Skin epidermis (tissue), 12 donors: ENCODE data around the gene ASB2.

ENCODE experiments used
- H3K27ac ChIP-seq, 21 experiments: fragments of 200-600 bp; sonication (generic) in 11 of 21; one replicate each; pipeline ENCODE4 v1.5.0; 2020; ENCODE audit warnings: mild to moderate bottlenecking in 3 of 21, inconsistent platforms in 2 of 21, moderate library complexity in 2 of 21
- H3K4me3 ChIP-seq, 7 experiments: fragments of 200-600 bp; sonication (generic) in 2 of 7; one replicate each; pipeline ENCODE4 v1.5.0; 2020; ENCODE audit warnings: inconsistent platforms in 2 of 7, mild to moderate bottlenecking in 2 of 7, moderate library complexity in 1 of 7

Gene ASB2, protein sequence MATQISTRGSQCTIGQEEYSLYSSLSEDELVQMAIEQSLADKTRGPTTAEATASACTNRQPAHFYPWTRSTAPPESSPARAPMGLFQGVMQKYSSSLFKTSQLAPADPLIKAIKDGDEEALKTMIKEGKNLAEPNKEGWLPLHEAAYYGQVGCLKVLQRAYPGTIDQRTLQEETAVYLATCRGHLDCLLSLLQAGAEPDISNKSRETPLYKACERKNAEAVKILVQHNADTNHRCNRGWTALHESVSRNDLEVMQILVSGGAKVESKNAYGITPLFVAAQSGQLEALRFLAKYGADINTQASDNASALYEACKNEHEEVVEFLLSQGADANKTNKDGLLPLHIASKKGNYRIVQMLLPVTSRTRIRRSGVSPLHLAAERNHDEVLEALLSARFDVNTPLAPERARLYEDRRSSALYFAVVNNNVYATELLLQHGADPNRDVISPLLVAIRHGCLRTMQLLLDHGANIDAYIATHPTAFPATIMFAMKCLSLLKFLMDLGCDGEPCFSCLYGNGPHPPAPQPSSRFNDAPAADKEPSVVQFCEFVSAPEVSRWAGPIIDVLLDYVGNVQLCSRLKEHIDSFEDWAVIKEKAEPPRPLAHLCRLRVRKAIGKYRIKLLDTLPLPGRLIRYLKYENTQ

DNA sequence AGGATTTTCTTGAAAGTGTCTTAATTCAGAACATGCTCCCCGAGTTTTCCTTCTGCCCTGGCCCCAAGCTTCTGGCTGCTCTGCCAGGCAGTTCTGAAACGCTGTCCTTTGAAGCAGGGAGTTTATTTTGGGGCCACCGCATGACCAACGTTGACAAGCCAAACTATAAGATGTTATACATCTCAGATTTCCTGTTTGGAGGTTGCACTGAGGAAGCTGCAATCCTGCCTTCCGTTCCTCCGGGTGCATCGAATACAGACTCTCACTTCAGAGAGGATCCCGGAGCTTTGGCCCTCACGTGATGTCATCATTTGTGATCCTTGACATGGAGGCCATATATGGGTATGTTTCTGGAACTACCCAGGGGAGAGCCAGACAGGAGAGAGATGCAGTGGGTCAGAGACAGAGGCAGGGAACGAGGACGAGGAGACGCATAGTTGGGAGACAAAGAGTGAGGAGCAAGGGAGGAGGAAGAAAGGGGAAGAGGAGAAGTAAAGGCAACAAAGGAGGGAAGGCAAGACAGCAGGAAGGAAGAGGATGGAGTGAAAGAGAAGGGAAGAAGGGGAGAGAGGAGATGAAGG, at the start of gene ASB2:
Gene ASB2 (minus strand): TSS at position 94 of the 581 bp plus-strand sequence. CDS start 12,031 bp downstream, outside the sequence.
- Histone ChIP-seq H3K4me3 (no peak within 1 kb of the TSS), H3K27ac (peak within 1 kb of the TSS in 5 of 21 experiments; percentile 1 to 78 (median 12))

DNA sequence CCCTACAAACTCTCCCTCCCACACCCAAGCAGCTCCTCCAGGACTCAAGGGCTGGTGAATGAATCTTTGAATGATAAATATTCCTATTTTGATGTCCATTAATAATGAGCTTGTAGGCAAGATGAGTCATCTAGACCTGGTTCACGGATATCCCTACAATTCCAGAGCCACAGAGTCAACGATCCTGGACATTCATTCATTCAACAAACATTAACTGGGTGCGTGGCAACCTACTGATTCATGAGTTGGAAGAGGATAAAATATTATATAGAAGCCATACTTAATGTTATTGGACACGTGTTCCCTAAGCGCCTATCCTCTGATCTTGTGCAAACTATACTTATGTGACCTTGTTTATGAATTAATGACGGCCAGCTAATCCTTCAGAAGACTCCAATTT, 49.4 kb upstream of the ASB2 start:
- Histone ChIP-seq H3K27ac (peak overlapping the region in 2 of 21 experiments; percentile 78 to 80), H3K4me3 (peak overlapping the region in 6 of 7 experiments; percentile 56 to 81 (median 69))

DNA sequence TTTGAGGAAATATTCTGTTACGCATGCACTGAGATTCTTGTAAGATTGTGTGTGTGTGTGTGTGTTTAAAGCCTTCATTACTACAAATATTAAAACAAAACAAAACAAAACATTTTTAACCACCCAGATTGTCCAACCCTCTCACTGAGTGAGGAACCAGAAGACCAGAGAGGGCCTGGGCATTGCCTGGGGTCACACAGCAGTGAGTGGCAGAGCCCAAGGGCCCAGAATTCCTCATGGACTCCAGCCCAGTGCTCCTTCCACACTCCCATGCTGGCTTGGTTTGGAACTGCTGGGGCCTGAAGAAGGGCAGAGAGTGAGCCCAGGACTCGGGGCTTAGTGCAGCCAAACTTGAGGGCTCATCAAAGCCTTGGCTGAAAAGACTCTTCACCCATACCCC, 48.2 kb upstream of the ASB2 start:
- H3K4me3 ChIP-seq, result no peak overlapping the region
- H3K27ac ChIP-seq, result no peak overlapping the region

DNA sequence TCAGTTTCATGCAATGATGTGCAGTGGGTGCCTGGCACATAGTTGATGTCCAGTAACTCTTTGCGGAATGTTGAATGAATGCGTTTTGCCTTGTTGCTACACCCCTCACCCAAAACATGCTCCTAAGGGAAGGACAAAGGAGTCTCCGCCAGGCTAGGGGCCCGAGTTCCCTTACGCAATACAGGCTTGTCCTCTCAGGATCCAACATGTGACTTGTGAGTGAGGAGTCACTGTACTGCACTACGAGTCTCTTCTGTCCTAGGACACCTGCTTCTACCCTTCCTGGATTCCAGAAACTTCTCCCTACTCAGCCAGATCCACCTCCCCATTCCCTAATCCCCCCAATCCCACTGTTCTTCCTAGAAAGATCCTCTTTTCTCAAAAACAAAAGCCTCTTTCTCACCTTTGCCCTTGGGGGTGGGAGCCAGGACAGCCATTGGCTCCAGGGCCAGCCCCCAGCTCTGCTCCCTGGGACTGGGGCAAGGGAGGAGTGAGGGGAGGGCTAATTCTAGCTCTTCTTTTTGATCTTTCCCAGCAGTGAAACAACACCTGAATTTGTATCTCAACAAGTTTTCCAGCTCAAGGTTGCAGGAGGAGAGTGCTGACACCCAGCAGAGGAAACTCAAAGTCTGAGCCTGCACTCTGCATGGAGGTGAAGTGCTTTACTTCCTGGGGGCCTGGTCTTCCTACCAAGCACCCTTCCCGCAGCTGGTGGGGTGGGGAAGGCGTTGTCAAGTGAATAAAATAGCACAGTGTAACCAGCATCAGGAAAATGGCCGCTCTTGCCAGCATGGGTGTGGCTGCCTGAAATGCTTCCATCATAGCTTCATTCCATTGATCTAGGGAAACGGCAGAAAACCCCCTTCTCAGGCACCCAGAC, 46.4 kb upstream of the ASB2 start:
- Histone ChIP-seq H3K27ac (no peak overlapping the region), H3K4me3 (no peak overlapping the region)

DNA sequence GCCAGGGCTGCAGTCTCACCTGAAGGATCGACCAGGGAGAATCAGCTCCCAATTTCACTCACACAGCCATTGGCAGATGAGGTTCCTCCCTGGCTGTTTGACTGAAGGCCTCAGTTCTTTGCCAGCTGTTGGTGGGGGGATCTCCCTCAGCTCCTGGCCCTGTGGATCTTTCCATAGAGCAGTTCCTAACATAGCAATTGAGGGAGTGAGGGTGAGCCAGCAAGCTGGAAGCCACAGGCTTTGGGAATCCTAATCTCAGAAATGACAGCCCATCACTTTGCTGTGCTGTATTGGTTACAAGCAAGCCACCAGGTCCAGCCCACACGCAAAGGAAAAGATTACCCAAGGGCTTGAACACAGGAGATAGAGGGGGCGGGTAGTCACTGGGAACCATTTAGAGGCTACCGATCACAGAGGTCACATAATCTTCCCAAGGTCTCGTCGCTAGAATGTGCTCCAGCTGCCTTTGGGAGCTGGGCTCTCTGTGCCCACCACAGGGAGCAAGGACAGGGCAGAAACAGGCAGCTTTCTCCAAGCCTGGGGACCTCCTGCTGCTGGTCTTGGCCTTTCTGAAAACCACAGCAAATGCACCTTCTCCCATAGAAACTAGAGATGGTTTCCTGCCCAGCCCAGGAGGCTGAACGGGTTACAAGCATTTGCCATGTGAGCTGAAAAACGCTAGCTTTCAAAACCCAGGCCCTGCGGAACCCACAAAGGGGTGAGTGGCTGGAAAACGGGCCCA, 45.2 kb upstream of the ASB2 start:
- no peak overlapping the region for H3K4me3 ChIP-seq
- peak overlapping the region in 1 of 21 experiments; percentile 10 for H3K27ac ChIP-seq

DNA sequence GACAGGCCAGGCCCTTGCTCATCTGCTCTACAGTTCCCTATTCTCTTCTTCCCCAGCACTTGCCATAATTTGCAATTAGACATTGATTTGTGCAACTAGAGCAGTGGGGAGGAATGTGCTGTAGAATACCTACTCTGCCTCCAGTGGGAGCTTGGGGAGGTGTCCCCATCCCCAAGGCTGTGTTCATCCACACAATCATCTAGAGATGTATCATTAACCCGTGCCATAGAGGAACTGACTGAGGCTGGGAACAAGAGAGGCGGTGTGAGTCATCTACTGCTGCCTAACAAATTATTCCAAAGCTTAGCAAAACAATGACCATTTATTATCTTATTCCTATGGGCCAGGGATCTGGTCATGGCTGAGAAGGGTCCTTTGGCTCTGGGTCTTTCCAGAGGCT, 44.6 kb upstream of the ASB2 start:
- Histone ChIP-seq H3K27ac (no peak overlapping the region), H3K4me3 (no peak overlapping the region)

DNA sequence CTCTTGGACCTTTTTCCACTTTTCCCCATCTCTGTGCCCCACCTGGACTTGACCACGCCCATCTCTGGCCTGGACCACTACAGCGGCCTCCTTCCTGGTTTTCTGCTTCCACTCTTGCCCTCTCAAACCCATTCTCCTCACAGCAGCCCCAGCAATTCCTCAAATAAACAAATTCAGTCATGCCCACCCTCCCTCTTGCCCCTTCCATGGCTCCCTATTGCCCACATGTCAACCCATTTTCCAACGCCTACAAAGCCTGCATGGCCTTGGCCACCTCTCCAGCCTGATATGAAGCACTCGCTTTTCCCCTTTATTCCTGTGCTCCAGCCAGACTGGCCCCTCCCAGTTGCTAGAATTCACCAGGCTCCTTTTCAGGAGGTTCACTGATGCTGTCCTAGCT, 43.9 kb upstream of the ASB2 start:
- no peak overlapping the region for H3K27ac ChIP-seq
- no peak overlapping the region for H3K4me3 ChIP-seq

DNA sequence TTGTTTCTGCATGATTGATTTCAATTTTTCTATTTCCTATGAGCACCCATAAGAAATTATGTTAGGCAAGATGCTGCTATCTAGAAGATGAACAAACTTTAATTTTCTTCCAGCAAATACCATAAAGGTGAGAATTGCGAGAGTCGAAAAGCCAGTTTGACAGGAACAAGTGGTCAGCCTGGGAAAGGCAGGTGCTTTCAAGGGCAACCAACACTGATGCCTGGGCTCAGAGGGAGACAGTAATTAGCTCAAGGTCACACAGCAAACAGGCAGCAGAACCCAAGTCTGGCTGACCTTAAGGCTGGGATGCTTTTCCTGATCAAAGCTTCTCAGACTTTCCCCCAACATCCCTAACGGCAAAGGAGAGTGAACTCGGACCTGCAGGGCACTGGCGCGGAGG, 43.0 kb upstream of the ASB2 start:
- no peak overlapping the region for H3K27ac ChIP-seq
- H3K4me3 ChIP-seq, result no peak overlapping the region

DNA sequence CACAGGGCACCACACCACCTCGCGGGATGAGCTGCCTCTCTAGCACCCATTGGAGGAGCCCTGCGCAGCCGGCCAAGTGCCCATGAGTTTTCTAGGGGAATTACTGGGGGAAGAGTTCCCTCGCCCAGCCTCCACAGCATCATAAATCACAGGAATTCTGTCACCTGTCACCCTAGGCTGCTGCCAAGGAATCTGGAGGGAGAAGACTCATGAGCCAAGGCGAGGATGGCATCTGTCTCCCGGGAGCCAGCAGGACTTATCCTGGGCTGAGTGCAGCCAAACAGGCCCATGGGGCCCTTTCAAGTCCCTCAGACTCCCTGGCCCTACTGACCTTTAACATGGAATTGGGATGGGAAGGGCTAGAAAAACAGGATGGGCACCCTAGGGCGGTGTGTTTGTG, 41.9 kb upstream of the ASB2 start:
- H3K4me3 ChIP-seq, result no peak overlapping the region
- no peak overlapping the region for H3K27ac ChIP-seq

DNA sequence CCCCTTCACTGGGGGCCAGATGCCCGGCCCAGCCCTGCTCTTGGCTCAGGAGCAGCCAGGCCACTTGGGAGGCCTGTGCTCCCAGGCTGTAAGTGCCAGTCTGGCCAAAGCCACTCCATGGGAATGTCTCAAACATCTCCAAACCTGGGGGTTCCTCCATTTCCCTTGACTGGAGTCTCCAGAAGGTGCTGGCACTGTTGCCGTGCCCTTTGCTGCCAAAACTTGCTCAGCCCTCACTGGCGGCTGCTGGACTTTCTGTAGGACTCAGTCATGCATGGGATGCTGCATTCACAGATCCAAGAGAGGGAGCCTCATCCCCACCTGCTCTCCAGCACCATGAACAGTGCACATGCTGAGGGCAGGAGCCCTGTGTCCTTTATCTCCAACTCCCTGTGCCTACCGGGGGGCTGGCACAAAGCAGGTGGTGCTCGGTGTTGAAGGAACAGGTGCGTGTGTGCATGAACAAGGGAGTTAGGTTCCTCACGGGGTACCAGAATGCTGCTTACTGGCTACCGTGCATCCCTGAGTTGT, 40.1 kb upstream of the ASB2 start:
- Histone ChIP-seq H3K4me3 (no peak overlapping the region), H3K27ac (no peak overlapping the region)

DNA sequence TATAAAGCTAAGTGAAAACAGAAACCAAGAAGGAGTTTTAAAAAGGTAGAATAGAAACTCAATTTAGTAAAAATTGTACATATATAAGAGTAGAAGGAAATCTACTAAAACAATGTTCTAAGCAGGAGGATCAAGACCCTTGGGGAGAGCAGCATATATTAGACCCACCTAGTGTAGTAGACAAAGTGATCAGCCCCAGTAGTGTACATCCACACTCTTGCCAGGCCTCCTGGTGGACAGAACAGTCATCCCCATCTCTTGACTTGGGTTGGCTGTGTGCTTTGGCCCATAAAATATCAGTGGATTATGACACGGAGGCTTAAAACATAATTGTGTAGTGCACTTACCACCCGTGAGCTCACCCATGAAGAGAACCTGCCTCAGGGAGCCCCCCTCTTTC, 38.9 kb upstream of the ASB2 start:
- H3K27ac ChIP-seq, result no peak overlapping the region
- no peak overlapping the region for H3K4me3 ChIP-seq

DNA sequence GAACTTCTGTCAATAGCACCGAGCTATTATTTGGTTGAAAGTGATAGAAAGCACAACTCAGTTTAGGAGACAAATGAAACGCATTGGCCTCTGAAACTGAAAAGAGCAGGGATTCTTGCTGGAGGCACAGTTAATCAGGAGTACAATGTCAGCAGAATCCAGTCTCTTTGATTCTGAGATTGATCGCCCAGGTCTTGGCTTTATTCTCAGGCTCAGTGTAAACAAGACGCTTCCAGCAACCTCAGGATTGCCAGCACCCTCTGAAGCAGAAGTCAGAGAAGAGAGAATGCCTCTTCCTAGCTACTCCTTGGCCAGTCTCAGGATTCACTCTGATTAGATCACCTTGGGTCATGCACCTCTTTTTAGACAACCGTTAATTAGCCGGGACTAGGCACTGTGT, 38.0 kb upstream of the ASB2 start:
- H3K27ac ChIP-seq, result no peak overlapping the region
- H3K4me3 ChIP-seq, result no peak overlapping the region

DNA sequence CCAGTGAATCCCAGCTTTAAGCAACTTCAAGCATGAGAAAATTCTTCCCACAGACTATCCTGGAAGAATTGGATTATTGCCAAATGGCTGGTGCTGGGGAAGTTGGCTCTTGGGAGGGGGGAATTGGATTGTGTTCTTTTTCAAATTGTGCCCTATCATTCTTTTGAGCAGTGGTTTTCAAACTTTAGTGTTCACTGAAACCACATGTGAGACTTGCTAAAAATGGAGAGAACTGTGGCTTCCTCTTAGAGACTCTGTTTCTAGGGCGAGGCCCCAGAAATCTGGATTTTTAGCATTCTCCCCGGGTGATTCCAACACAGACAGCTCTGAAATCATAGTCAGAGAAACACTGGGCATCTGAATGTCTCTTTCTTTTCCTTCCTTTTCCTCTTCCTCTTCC, 35.4 kb upstream of the ASB2 start:
- no peak overlapping the region for H3K27ac ChIP-seq
- H3K4me3 ChIP-seq, result no peak overlapping the region

DNA sequence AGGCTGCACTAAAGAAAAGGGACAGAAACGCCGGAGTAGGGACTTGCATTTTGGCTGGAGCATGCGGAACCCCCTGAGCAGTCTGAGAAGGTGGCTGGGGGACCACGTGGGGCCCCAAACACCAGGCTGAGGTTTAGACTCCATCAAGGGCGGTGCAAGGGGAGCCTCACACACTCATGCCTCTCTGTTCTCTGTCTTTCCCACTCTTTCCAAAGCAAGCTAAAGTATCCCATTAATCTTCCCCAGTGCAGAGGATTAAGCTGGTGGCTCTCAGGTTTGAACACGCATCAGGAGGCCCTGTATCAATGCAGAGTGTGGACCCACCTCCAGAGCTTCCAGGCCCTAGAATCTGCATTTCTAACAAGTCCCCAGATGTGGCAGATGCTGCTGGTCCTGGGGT, 34.3 kb upstream of the ASB2 start:
- H3K4me3 ChIP-seq, result no peak overlapping the region
- H3K27ac ChIP-seq, result no peak overlapping the region

DNA sequence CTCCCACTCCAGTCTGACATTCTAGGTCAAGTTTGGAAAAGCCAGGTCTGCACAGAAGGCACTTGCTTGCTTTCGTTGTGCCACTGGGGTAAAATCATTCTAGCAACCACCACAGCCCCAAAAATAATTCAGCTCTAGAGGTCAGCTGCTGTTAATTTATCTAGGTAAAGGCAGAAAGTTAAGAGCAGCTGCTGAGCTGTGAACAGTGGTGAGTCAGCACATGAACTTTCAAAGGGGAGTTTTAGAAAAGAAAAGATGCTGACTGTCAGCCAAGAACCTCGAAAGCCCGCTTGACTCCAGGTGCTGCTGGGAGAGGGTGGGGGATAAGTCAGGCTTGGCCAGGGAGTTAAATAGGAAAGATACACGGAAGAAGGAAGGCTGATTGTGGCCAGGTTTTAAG, 33.4 kb upstream of the ASB2 start:
- H3K27ac ChIP-seq, result no peak overlapping the region
- H3K4me3 ChIP-seq, result no peak overlapping the region

DNA sequence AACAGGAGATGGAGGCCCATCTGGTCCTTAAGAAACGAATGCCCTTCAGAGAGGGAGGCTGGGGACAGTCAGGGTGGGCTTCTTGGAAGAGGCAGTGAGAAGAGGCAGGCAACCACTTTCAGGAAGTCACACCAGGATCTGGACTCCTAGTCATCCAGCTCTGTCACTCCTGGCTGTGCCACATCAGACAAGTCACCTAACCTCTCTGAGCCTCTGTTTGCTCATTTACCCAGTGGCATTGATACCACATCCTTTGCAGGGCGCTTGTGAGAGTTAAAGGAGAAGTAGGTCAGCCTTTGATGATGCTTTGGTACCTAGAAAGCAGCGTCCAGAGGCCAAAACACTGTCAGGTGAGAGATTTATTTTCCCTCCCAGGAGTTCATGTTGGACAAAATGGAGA, 31.9 kb upstream of the ASB2 start:
- Histone ChIP-seq H3K27ac (no peak overlapping the region), H3K4me3 (no peak overlapping the region)

DNA sequence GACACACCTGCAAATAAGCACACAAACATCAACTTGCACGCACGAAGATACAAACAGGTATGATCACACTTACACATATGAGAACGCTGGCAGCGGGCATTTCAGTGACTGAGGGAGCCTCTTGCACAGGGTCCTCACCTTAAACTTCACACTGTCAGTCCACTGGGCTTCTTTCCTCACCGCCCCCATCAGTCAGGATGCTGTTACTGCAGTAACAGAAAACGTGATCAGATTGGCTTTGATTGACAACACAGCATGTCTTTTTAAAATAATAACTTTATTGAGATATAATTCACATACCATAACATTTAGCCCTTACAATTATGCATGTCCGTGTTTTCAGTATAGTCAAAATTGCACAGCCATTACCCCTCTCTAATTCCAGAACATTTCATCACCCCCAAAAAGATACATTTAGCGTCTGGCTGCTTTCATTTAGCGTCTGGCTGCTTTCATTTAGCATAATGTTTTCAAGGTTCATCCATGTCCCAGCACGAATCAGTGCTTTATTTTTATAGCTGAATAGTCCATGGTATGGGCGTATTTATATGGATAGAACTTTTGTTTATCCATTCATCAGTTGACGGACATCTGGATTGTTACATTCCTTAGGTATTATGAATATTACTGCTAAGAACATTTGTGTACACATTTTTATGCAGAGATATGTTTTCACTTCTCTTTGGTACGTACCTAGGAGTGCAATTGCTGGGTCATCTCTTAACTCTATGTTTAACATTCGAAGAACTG, 29.1 kb upstream of the ASB2 start:
- H3K27ac ChIP-seq, result no peak overlapping the region
- H3K4me3 ChIP-seq, result no peak overlapping the region

DNA sequence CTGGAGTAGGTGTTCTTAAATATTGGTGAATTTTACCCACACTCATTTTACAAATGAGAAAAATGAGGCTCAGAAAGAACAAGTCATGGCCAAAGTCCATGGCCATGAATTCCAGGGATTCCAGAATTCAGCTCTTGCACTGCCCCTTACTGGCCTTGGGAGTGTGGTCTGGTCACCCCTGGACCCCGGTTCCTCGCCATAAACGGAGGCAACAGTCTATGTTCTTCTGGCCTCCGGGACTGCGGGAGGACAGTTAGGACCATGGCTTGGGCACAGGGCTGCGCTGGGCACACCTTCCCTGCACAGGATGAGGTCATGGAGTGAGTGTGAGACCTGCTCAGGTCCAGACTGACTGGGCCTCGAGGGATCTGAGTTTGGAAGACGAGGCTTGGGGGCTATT, 27.6 kb upstream of the ASB2 start:
- Histone ChIP-seq H3K4me3 (no peak overlapping the region), H3K27ac (no peak overlapping the region)

DNA sequence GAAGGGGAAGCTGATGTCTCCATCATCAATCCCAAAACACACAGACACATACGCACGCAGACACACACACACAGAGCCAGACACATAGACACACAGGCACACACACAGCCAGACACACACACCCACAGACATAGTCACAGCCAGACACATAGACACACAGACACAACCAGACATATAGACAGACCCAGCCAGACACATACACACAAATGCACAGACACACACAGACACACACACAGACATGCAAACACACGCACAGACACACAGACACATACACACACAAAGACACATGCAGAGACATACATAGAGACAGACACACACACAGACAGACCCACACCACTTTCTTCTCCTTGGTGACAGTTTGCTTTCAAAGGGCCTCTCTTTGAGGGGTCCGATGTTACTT, 27.0 kb upstream of the ASB2 start:
- Histone ChIP-seq H3K27ac (no peak overlapping the region), H3K4me3 (no peak overlapping the region)
